HG03045 (cell line): ENCODE results near the gene ZNF267.
"Not testable (repeated sequence)": the region's sequence is repeated elsewhere in the genome, so short reads cannot be mapped to it uniquely, and the experiment has no call there.

Source experiments
- ATAC-seq: cut with Tn5 transposase; IDR thresholded peaks from one replicate; pipeline ENCODE4 v1.9.1; 2021; ENCODE audit warnings: mild to moderate bottlenecking, moderate library complexity; ENCODE audit not compliant: unreplicated experiment

The ZNF267 gene

DNA sequence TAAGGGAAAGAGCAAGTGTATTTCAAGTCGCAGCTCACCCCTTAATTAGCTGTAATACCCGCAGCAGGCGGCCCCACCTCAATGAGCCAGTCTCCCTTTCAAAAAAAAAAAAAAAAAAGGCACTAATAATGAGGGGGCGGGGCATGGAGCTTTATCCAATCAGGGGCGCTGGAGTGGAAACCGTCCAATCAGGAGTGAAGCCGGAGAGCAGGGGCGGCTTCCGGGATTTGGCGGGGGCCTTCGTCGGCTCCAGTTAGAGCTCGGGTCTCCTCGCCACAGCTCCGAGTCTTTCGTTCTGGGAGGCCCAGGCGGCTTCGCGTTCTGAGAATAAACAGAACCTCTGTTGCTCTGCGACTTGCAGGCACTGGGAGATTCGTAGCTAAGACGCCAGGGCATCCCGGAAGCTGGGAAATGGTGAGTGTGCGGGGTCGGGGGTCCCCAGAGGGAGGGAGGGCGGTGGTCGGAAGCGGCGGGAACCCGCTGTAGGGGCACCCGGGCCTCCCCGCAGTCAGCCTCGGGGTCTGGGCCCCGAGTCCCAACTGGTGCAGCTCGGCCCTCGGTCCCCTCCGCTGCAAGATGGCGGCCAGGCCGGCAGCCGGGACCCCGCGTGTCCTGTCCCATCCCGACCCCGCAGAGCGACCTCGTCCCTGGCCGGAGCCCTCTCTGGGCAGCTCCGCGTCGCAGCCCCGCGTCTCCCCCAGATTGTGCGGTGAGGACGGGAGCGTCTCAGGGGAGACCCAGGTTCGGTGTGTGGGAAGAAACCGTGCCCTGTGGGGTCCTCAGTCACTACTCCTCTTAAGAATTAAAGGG is at the start of gene ZNF267:
Gene ZNF267 (plus strand): TSS at position 252 of the 810 bp plus-strand sequence. CDS start 160 bp downstream, at position 412.
- peak; percentile 58 for ATAC-seq

DNA sequence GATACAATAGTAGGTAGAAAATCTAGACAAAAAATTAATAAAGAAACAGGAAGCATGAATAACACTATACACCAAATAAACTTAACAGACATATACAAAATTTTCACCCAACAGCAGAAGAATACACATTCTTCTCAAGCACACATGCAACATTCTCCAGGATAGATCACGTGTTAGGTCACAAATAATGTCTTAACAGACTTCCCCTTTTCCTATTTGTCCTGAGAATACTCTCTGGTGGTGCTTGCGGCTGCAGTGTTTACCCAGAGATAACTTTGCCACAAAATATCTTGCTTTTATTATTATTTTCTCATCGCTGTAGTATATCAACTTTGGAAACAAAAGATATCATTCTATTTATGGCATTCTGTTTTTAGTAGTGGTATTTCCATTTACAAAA is 40.6 kb upstream of the ZNF267 start:
- ATAC-seq = no peak

DNA sequence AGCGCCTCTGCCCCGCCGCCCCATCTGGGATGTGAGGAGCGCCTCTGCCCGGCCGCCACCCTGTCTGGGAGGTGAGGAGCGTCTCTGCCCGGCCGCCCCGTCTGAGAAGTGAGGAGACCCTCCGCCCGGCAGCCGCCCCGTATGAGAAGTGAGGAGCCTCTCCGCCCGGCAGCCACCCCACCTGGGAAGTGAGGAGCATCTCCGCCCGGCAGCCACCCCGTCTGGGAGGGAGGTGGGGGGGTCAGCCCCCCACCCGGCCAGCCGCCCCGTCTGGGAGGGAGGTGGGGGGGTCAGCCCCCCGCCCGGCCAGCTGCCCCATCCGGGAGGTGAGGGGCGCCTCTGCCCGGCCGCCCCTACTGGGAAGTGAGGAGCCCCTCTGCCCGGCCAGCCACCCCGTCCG is 37.2 kb upstream of the ZNF267 start:
- not testable (repeated sequence) for ATAC-seq

DNA sequence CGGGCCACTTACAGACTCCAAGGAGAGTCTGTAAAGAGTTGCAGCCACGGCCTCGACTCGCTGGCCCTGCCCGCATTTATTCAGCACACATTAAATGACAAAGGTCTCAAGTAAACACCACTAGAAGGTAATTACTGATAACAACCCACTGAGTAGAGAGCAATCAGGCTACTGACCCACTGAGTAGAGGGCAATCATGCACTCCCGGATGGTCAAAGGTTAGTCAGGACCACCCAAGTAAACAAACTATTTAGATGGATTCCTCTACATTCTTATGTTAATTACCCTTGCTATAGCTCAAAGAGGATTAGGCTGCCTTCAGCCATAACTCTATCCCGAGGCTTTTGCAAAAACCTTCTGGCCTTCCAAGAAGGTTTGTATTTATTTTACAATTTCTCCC is 30.7 kb upstream of the ZNF267 start:
- ATAC-seq = no peak

DNA sequence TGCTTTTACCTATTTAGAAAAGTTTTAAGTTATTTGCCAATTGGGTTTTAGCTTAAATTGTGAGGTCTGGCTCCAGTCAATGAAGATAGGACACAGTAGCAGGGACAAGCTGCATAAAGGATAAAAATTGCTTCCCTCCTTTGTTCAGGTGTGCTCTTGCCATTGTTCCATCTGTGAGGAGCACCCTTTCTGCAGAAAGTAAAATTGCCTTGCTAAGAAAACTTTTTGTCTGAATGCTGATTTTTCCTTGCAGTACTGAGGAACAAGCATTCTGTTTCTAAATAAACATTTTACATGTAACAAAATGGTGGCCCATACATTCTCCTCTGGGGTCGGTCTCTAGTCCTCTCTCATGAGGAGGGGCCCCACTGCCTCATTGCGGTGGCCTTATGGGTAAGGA is 25.0 kb upstream of the ZNF267 start:
- not testable (repeated sequence) for ATAC-seq

DNA sequence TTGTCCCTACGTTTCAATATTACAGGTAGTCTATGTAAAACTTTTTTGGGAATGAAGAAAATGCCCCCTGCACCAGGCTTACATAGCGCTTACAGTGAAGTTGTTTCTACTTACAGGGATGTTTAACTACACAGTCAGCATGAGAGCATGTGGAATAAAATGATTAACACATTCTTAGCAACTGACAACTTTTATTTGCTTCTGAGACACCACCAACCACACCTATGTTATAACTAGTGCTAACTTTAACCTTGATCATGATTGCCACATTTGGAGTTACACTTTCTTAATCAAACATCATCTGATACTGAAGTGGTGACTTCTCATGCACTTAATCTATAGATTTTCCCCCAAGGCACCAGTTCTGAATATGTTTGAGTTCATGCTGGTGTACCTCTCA is 20.3 kb upstream of the ZNF267 start:
- ATAC-seq = no peak

DNA sequence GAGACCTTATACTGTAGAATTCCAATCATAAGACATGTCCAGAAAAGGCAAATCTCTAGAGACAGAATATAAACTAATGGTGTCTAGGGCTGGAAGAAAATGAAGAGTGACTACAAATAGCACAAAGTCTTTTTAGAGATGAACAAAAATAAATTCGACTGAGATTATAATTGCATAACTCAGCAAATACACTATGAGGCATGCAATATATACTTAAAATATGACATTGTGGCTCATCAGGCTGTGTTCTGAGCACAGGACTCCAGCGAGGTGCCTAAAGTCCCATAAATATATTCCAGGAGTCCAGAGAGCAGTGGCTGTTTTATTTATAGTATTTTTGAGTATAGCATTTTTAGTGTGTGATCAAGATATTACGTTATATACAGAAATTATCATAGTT is 13.1 kb upstream of the ZNF267 start:
- no peak for ATAC-seq

DNA sequence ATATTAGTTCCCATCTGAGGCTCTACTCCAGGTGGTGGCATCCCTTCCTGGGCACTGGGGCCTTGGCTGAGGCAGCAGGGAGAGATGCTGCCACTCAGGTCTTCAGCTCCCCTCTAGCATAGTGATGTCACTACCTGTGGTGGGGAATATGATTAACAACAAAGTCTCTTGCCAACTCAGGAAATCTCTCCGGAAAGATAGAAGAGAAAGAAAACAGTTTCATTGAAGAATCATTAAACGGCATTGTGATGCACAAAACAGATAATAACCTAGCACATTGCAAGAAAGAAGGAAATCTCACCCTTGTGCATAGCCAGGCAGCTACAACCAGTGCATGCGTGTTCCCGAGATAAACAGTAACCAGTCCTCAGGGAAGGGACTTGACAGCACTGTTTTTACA is 12.2 kb upstream of the ZNF267 start:
- ATAC-seq = no peak

DNA sequence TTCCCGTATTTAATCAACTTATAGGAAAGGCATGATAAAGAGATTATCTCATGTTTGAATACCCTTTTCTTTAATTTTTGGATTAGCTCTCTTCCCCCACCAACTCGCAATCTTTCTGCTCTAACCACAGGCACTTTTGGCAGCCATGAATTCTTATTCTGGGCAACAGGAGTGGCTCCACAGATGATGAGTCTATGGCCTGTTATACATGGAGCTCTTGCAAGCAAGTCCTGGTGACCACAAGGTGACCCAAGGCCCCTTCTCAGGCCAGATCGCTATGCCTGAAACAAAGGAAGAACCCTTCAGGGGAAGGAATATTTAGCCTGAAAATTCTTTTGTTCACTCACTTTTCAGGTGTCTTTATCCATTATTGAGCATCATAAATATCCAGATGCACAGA is 10.8 kb upstream of the ZNF267 start:
- no peak for ATAC-seq

DNA sequence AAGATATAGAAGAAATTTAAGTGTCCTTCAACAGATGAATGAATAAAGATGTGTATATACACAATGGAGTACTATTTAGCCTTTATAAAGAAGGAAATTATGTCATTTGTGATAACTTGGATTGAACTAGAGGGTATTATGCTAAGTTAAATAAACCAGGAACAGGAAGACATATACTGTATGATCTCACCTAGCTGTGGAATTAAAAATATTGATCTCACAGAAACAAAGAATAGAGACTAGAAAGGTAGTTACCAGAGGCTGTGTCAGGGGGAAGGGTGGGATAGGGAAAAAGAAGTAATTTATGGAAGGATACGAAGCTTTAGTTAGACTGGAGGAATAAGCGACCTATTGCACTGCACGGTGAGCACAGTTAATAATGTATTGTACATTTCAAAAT is 5.4 kb upstream of the ZNF267 start:
- no peak for ATAC-seq

DNA sequence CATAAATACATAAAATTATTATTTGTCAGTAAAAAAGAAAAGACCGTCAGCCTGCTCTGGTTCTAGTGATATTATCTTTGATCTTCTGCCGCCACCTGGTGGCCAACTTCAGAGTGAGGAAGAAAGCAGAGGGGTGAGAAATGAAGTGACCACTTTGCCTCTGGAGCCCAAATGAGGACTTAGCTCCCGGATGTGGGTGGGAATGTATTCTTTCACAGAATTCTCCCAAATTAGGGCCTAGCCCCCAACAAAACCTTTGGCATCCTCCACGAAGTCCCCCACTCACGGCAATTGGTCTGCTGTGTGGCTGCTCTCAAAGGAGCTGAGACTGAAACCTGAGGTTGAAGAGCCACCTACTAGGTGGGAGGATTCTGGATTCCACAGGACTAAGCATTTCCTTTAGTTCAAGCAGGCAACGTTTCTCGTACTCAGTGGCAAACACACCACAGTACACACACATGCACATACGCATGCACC is 4.9 kb upstream of the ZNF267 start:
- no peak for ATAC-seq

DNA sequence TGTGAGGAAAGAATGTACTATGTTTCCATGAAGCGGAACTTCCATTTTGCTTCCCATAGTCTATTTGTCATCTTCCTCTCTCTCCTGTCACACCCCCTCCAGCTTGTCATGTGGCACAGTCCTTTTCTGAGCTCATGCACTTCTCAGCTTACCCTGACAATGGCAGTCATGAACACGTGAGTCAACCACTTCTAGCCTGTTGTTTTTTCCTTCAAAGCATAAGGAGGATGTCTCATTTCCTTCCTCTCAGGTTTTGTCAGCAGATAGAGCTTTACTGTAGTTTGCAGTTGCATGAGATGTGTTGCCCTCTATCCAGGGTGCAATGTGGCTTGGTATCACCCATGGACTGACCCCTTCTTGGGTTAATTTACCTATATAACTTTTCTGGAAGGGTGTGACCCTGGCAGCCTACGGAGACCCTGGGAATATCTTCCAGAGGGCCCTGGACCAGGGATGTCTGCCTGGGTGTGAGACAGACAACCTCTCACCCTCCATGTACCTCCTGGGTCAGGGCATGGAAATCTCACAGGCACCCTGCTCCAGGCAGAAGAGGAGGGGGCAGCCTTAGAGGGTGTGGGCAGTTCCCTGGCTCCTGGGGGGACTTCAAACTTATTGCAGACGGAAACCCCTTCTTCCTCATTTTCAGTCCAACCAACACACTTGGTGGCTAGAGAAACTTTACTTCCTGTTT is 4.0 kb upstream of the ZNF267 start:
- no peak for ATAC-seq

DNA sequence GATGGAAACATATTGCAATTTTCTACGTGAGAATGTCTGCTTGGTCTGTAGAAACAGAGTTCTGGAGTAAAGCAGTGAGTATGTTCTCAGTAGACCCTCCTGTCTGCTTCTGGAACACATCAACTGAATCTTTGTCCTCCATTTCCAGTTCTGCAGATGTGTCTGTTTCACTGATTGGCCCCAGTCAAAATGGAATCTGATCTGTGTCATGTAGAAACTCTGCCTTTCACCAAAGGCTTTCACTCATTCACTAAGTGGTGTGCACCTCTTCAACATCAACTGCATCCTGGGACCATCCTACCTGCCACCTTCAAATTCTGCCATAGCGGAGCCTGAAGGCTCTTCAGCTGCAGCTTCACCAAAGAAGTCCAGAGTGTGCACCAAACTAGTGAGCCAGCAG is 2.8 kb upstream of the ZNF267 start:
- no peak for ATAC-seq

DNA sequence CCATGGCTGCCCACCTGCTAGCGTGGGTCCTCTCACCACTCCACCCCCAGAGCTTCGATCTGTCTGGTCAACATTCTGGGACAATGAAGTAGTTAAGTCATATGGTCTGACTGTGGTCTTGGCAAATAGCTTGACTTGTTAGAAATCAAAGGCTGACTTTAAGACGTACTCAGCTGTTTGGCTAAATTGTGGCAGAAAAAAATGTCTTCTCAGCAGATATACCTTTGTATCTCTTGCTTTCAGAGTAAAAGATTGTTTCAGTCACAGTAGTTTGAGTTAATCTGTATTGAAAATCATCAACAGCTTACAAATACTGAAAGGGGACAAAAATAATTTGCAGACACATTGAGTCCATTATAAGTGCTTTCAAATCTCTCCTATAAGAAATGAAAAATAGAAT is 2.1 kb upstream of the ZNF267 start:
- ATAC-seq = no peak

DNA sequence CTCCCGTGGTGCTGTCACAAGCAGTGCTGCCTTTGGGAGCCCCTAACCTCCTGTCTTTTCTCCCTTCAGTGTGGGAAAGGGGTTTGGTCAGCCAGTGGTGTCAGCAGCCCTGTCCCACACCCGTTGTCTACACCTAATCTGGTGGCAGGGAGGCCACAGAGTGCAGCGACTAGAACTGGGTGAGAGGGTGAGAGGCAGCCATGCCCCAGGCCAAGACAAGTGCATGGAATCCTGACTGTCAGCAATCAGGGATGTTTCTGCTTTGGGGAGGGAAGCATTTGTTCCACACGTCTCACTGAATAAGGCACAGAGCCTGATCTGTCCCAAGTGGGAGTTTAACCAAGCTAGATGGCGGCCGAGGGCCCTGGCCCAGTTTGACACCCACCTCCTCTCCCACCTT is 1.4 kb upstream of the ZNF267 start:
- no peak for ATAC-seq

DNA sequence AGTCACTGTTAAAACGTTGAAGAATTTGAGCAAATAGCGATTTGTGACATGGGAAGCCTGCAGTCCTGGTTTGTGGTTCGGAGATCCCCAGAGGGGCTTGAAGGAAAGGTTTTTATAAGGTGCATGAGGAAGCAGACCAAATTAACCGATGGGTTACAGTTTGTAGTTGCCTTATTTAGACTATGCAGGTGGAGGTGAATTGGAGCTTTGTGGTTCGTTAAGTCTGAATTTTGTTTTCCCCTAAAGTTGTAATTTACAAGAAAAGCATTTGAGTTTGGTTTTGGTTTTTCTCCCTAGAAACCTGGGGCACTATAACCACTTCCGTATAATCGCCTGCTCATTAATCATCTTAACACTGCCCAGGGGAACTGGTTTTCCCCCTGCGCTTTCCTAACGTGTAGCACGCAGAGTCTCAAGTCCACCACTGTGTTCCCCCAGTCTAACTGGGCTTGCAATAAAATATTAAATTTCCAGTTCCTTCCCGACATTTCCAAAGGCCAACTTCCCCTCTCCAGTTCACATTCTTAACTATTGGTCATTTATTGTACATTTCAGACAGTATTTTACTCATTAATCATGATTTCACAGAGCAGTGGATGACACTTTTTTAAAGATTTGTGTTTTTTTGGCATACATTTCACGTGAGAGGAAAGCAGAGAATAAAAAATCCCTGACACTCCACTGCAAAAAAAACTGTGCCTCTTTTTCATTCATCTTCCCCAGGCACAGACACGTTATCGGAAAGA is 932 bp downstream of the ZNF267 start:
- peak; percentile 24 for ATAC-seq

DNA sequence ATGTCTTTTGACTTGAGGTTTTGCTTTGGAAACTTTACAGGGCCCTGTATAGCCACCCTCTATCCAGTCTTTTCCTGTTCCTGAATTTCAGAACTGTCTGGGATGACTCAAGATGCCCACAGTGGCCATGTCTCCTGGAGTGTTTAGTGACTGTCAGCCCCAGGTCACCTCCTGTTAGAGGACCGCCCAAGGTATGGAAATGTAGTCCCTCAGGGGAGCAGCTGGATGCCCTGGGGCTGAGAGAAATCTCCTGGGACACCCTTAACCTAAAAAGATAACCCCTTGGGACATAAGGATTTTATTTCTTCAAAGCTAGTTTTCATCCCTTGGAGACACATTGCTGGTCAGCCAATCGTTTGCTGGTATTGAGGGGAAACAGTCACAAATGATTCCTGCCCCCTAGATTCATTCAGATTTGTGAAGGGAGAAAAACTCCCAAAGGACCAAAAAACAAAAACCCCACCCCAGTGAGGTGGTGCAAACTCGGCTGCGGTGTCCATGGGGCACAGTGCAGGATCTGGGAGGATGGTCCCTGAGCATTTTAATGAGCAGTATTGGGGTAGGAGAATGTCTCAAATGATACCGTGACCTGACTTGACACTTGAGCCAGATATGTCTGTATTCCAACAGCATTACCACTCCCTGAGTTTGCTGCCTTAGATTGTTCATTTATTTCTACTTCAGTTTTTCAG is 1.7 kb downstream of the ZNF267 start:
- no peak for ATAC-seq

DNA sequence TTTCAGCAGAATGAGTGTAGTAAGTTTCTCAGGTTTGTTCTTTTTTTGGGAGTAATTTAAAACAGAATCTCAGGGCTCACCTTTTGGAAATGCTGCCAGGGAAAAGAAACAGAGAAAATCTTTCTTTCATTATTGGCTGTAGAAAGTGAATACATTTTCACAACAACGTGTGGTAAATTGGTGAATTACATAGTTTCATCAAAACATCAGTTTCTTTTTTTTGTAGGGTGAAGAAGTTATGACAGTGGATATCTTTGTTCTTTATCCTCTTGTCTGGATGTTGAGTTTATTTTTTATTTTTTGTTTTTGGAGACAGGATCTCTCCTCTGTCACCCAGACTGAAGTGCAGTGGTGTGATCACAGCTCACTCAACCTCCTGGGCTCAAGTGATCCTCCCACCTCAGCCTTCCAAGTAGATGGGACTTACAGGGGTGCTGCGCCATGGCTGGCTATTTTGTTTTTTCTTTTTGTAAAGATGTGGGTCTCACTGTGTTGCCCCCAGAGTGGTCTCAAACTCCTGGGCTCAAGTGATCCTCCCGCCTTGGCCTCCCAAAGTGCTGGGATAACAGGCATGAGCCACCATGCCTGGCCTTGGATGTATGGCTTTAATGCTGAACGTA is 2.4 kb downstream of the ZNF267 start:
- no peak for ATAC-seq

DNA sequence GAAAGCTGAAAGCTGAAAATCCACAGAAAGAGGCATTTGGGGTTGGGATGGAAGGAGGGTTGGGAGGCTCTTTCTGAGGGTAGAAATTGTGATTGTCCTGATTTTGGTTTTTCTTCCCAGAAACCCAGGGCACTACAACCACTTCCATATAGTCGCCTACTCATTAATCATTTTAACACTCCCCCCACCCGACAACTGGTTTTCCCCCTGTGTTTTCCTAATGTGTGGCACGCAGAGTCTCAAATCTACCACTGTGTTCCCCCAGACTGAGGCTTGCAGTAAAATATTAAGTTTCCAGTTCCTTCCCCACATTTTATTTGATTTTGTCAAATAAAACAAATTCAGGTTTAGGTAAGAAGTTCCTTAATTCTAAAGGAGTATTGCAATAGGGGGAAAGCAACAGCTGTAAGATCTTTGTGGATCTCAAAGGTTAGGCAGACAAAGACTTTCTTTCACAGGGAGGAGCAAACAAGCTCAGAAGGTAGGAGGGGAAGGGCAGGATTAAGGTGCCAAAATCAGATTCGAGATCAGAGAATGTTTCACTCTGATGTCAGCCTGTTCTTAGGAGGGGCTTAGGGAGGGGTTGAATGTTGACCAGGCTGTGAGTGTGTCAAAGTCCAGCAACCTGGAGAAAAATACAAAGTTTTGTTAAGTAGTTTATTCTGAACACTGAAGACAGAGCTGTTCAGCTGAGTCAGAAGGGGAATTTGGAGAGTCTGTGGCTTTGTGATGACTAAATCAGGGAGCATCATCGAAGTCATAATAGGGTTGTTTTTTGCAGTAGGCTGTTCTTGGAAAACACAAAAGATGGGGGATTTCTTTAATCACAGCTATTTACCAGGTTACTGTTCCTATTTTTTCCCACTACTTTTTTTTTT is 3.6 kb downstream of the ZNF267 start:
- peak; percentile 52 for ATAC-seq
